GM12878 (cell line): ENCODE data around the gene ASXL2. TPM values are rescaled to one million over a fixed set of nuclear protein-coding genes. Genes with fewer than 3 reads are reported as not detected.

Experiments
- ATAC-seq: fragments of 200-7000 bp; cut with Tn5 transposase; 3 replicates; pipeline ENCODE4 v1.9.1; 2020; ENCODE audit warnings: mild to moderate bottlenecking, moderate library complexity
- BruUV-seq: library from RNA; stranded (reverse); fragments of 400-500 nt; replicated peaks from 2 replicates; lab custom pipeline; 2021; lab: Mats Ljungman, UMichigan
- CTCF ChIA-PET: fragments of 300-600 bp; sonication (Branson Sonifier 250); formaldehyde crosslinking; extraction: SDS; loops from one replicate; lab custom pipeline; 2021; ENCODE audit warnings: inconsistent platforms; lab: Yijun Ruan, JAX
- POLR2A ChIA-PET: fragments of 350-600 bp; formaldehyde crosslinking; extraction: SDS; loops from one replicate; lab custom pipeline; 2021; ENCODE audit warnings: inconsistent platforms; lab: Charles Lee
- RAD21 ChIA-PET: fragments of 300-600 bp; sonication (Branson Sonifier 250); formaldehyde crosslinking; loops from one replicate; lab custom pipeline; 2023; ENCODE audit warnings: antibody characterized with exemption; ENCODE audit not compliant: unreplicated experiment; lab: Charles Lee
- SMC1A ChIA-PET: fragments of 300-600 bp; sonication (Branson Sonifier 250); formaldehyde crosslinking; loops from one replicate; lab custom pipeline; 2023; ENCODE audit not compliant: unreplicated experiment, uncharacterized antibody; lab: Charles Lee
- DNase-seq: peaks from one replicate; pipeline ENCODE4 v3.0.0-alpha.2; 2011; ENCODE audit warnings: low read depth, low spot score
- FAIRE-seq: peaks from 3 replicates; lab custom pipeline; 2011; peaks lifted over from hg19 to GRCh38; lab: Jason Lieb, UNC
- H2AFZ ChIP-seq: 2 replicates; pipeline ENCODE4 v1.6.0; 2011; ENCODE audit warnings: low read depth, low read length, control low read depth; ENCODE audit not compliant: control insufficient read depth
- H3K27ac ChIP-seq: 2 replicates; pipeline ENCODE4 v1.5.1; 2011; ENCODE audit warnings: control low read depth; ENCODE audit not compliant: control insufficient read depth, insufficient read depth
- H3K27me3 ChIP-seq, 2 experiments: replicated peaks in 1 of 2; 2 replicates each; pipeline versions ENCODE4 v1.6.0 to v1.6.1; 2011; ENCODE audit warnings: low read length in 1 of 2; ENCODE audit not compliant: control insufficient read depth in 2 of 2, insufficient read depth in 2 of 2
- H3K36me3 ChIP-seq, 2 experiments: 2 replicates each; pipeline ENCODE4 v1.5.1; 2011; ENCODE audit warnings: low read length in 1 of 2; ENCODE audit not compliant: control insufficient read depth in 2 of 2, insufficient read depth in 2 of 2
- H3K4me1 ChIP-seq: 2 replicates; pipeline ENCODE4 v1.6.1; 2011; ENCODE audit warnings: mild to moderate bottlenecking, low read length, moderate library complexity, mixed read lengths; ENCODE audit not compliant: control insufficient read depth, insufficient read depth
- H3K4me2 ChIP-seq: 2 replicates; pipeline ENCODE4 v1.6.0; 2011; ENCODE audit warnings: control low read depth; ENCODE audit not compliant: control insufficient read depth, insufficient read depth
- H3K4me3 ChIP-seq: fragments of 200-600 bp; sonication (generic); 2 replicates; pipeline ENCODE4 v1.5.1; 2016
- H3K79me2 ChIP-seq: 2 replicates; pipeline ENCODE4 v1.6.0; 2011; ENCODE audit warnings: low read length; ENCODE audit not compliant: control insufficient read depth, insufficient read depth
- H3K9ac ChIP-seq: 2 replicates; pipeline ENCODE4 v1.8.0; 2011; ENCODE audit warnings: low read length, control low read depth, mixed read lengths; ENCODE audit not compliant: control insufficient read depth, insufficient read depth
- H3K9me3 ChIP-seq: replicated peaks from 3 replicates; pipeline ENCODE4 v1.5.1; 2011; ENCODE audit warnings: mild to moderate bottlenecking, low read length; ENCODE audit not compliant: control insufficient read depth, insufficient read depth
- H4K20me1 ChIP-seq: 2 replicates; pipeline ENCODE4 v1.6.0; 2011; ENCODE audit not compliant: control insufficient read depth, insufficient read depth
- CHD2 ChIP-seq: IDR thresholded peaks from 2 replicates; pipeline ENCODE4 v1.6.1; 2011; ENCODE audit warnings: low read depth, low read length, improper control_type of control experiment, borderline replicate concordance
- CREB1 ChIP-seq: IDR thresholded peaks from 2 replicates; pipeline ENCODE4 v1.6.1; 2012; ENCODE audit warnings: low read depth, mild to moderate bottlenecking, inconsistent platforms
- CREM ChIP-seq: IDR thresholded peaks from 2 replicates; pipeline ENCODE4 v1.6.1; 2014; ENCODE audit warnings: antibody characterized with exemption, low read depth
- GABPA ChIP-seq: IDR thresholded peaks from 2 replicates; pipeline ENCODE4 v1.6.1; 2014; ENCODE audit warnings: antibody characterized with exemption, low read depth, mild to moderate bottlenecking, inconsistent platforms
- HCFC1 ChIP-seq: fragments of 150-350 bp; IDR thresholded peaks from 2 replicates; pipeline ENCODE4 v1.6.1; 2014; ENCODE audit warnings: low read length
- KDM1A ChIP-seq: fragments of 200-600 bp; sonication (generic); IDR thresholded peaks from 2 replicates; pipeline ENCODE4 v1.6.1; 2016; ENCODE audit warnings: borderline replicate concordance
- MXI1 ChIP-seq: fragments of 150-350 bp; IDR thresholded peaks from 2 replicates; pipeline ENCODE4 v1.6.1; 2011; ENCODE audit warnings: low read depth, mild to moderate bottlenecking, inconsistent platforms, low read length, improper control_type of control experiment
- NRF1 ChIP-seq: conservative IDR thresholded peaks from 2 replicates; pipeline ENCODE4 v1.6.1; 2011; ENCODE audit warnings: mild to moderate bottlenecking, low read depth, low read length, improper control_type of control experiment
- RELA ChIP-seq: fragments of 450-650 bp; IDR thresholded peaks from 2 replicates; pipeline ENCODE4 v1.8.0; 2014; ENCODE audit warnings: borderline replicate concordance; ENCODE audit not compliant: partially characterized antibody
- TCF12 ChIP-seq: IDR thresholded peaks from 2 replicates; pipeline ENCODE4 v1.6.1; 2011; ENCODE audit warnings: low read depth, mild to moderate bottlenecking, low read length
- YBX1 ChIP-seq: fragments of 450-650 bp; IDR thresholded peaks from 2 replicates; pipeline ENCODE4 v1.6.1; 2016; ENCODE audit warnings: antibody characterized with exemption
- ZBED1 ChIP-seq: IDR thresholded peaks from 2 replicates; pipeline ENCODE4 v1.6.1; 2016; ENCODE audit warnings: borderline replicate concordance
- ZNF207 ChIP-seq: fragments of 450-650 bp; IDR thresholded peaks from 2 replicates; pipeline ENCODE4 v1.6.1; 2014; ENCODE audit warnings: antibody characterized with exemption, mild to moderate bottlenecking, borderline replicate concordance
- whole genome bisulfite sequencing: methylation state at CpG from one replicate; pipeline ENCODE4 v1.1.6; 2016; ENCODE audit warnings: low lambda C conversion rate; ENCODE audit not compliant: insufficient replicate concordance, insufficient coverage; ENCODE audit errors: missing lambda C conversion rate; 5-methylcytosine and 5-hydroxymethylcytosine counted together
- in situ Hi-C: fragments of 300-500 bp; cut with MboI; formaldehyde crosslinking; loops from 9 replicates; pipeline ENCODE4 v1.14.3; 2018; ENCODE audit warnings: mixed read lengths
- intact Hi-C: fragments of 100-400 bp; cut with micrococcal nuclease; formaldehyde crosslinking; loops from one replicate; pipeline ENCODE4 v1.14.2; 2022; ENCODE audit not compliant: unreplicated experiment
- polyA plus RNA-seq, 11 experiments: library from polyadenylated mRNA; depleted of rRNA in 4 of 11; unstranded in 6 of 11; stranded (reverse) in 5 of 11; fragments of >200 nt; fragmentation: Nextera tagmentation in 4 of 11; fragmentation: Illumina TruSeq in 1 of 11; extraction: Ambion mirVana in 4 of 11; extraction: Trizol in 1 of 11; gene quantifications; 1 replicate in 1 of 11; 2 replicates in 10 of 11; pipeline versions ENCODE4 v1.2.1 to v1.2.3, GENCODE V29; 2011 to 2016; ENCODE audit warnings: inconsistent platforms in 2 of 11, missing spikeins in 2 of 11, low read depth in 1 of 11
- total RNA-seq, 4 experiments: library from RNA; depleted of rRNA in 3 of 4; stranded (reverse); fragments of >200 nt in 3 of 4; fragmentation: Illumina TruSeq in 1 of 4; extraction: Trizol in 1 of 4; gene quantifications; 2 replicates each; pipeline versions ENCODE4 v1.2.1 to v1.2.3, GENCODE V29; 2013 to 2021
- TF ChIP-seq, protein P1 (sequence below): fragments of 450-650 bp; IDR thresholded peaks from 2 replicates; pipeline ENCODE4 v1.6.1; 2018; ENCODE audit warnings: borderline replicate concordance, mild to moderate bottlenecking; ENCODE audit not compliant: partially characterized antibody

The ASXL2 gene
- total and polyA plus RNA-seq, 10 of the 15 experiments (the other 5 are each of a cell fraction or from before 2014, with no cell fraction given), result 1.3 to 17.7 (median 5.5) TPM

GRCh38 chr2:25809646-25810045, 68.6 kb downstream of the ASXL2 start:
- no peak overlapping the region for H3K9ac ChIP-seq
- no peaks in the 10 kb centered on the region for H3K9me3 ChIP-seq
- H3K79me2 ChIP-seq, result no peaks in the 10 kb centered on the region
- no peaks in the 10 kb centered on the region for H3K27me3 ChIP-seq
- no peak overlapping the region for H2AFZ ChIP-seq
- ChIA-PET RAD21 (interaction anchor here (1.3 kb wide), 1 partner anchor 15 kb away, joined by 3 read pairs; no protein-coding TSS in a partner anchor), SMC1A (interaction anchor here (0.7 to 4.1 kb wide), 8 partner anchors 9 to 216 kb away, joined by 3 to 26 read pairs (median 6); no protein-coding TSS in a partner anchor), CTCF (interaction anchor here (1.0 to 3.3 kb wide), 4 partner anchors 8 to 42 kb away, joined by 3 to 11 read pairs (median 7); no protein-coding TSS in a partner anchor), POLR2A (interaction anchor here (0.6 to 1.2 kb wide), 2 partner anchors 17 to 37 kb away, joined by 4 to 5 read pairs; no protein-coding TSS in a partner anchor)
- FAIRE-seq (no peak), DNase-seq (no peak), ATAC-seq (no peak)
- in situ Hi-C loops, result no loop called here
- H4K20me1 ChIP-seq, result no peaks in the 10 kb centered on the region; the same call in 1 of the 2 replicates
- no peak overlapping the region for H3K4me3 ChIP-seq
- H3K27ac ChIP-seq, result no peak overlapping the region
- H3K4me1 ChIP-seq, result no peaks in the 10 kb centered on the region
- H3K36me3 ChIP-seq, result peaks cover 1 to 2% of the 10 kb centered on the region in 2 experiments; a peak in 3 of 4 replicates
- intact Hi-C loops, result no loop called here
- TF ChIP-seq KDM1A (no peak), CHD2 (no peak)
- 78% methylated on average over 3 of the region's 3 CpGs for WGBS
- no peak overlapping the region for H3K4me2 ChIP-seq
- BruUV-seq, result no TSS peak

DNA sequence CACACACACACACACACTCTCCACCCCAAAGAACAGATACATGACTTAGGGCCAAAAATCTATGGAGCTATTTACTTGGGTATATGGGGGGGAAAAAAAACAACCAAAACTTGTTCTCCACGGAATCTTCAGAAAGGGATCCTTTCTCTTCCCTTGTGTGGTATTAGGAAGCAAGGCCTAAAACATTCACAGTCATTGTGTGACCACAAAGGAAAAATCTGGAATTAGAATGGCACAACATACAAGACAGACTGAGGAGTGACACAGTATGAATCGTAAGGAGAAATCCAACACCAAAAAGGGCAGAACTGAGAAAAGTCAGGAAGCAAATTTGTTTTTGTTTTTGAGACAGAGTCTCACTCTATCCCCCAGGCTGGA, 70.3 kb downstream of the ASXL2 start:
- no peak overlapping the region for H3K4me2 ChIP-seq
- BruUV-seq, result no TSS peak
- no peak overlapping the region for H3K9ac ChIP-seq
- no peak overlapping the region for H3K27ac ChIP-seq
- DNase-seq (no peak), FAIRE-seq (no peak), ATAC-seq (no peak)
- intact Hi-C loops, result no loop called here
- 97% methylated on average over 2 of the region's 2 CpGs for WGBS
- no peak overlapping the region for H2AFZ ChIP-seq
- no peak overlapping the region for H3K4me3 ChIP-seq
- H3K27me3 ChIP-seq, result no peaks in the 10 kb centered on the region
- H4K20me1 ChIP-seq, result no peaks in the 10 kb centered on the region; the same call in 1 of the 2 replicates
- peaks cover 5 to 12% of the 10 kb centered on the region in 2 experiments for H3K36me3 ChIP-seq
- ChIA-PET SMC1A (interaction anchor here (1.2 to 4.1 kb wide), 4 partner anchors 13 to 30 kb away, joined by 3 to 26 read pairs (median 7); no protein-coding TSS in a partner anchor), RAD21 (no interaction called here), CTCF (interaction anchor here (0.6 to 1.6 kb wide), 3 partner anchors 8 to 54 kb away, joined by 3 read pairs; no protein-coding TSS in a partner anchor), POLR2A (no interaction called here)
- TF ChIP-seq ZNF207 (no peak), CREM (no peak), ZBED1 (no peak), RELA (no peak), NRF1 (no peak), YBX1 (no peak), TCF12 (no peak), MXI1 (no peak), GABPA (no peak), CREB1 (no peak), HCFC1 (no peak)
- TF ChIP-seq, protein P1, sequence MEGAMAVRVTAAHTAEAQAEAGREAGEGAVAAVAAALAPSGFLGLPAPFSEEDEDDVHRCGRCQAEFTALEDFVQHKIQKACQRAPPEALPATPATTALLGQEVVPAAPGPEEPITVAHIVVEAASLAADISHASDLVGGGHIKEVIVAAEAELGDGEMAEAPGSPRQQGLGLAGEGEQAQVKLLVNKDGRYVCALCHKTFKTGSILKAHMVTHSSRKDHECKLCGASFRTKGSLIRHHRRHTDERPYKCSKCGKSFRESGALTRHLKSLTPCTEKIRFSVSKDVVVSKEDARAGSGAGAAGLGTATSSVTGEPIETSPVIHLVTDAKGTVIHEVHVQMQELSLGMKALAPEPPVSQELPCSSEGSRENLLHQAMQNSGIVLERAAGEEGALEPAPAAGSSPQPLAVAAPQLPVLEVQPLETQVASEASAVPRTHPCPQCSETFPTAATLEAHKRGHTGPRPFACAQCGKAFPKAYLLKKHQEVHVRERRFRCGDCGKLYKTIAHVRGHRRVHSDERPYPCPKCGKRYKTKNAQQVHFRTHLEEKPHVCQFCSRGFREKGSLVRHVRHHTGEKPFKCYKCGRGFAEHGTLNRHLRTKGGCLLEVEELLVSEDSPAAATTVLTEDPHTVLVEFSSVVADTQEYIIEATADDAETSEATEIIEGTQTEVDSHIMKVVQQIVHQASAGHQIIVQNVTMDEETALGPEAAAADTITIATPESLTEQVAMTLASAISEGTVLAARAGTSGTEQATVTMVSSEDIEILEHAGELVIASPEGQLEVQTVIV, result no peak
- no peaks in the 10 kb centered on the region for H3K79me2 ChIP-seq
- H3K4me1 ChIP-seq, result no peaks in the 10 kb centered on the region
- no peaks in the 10 kb centered on the region for H3K9me3 ChIP-seq
- in situ Hi-C loops, result no loop called here
